SH-SY5Y (cell line): ENCODE data around the gene ANKRD55.

ENCODE experiments used
- GATA2 ChIP-seq: IDR thresholded peaks from 2 replicates; pipeline ENCODE4 v1.6.1; 2011; ENCODE audit warnings: mild to moderate bottlenecking, low read depth, low read length
- GATA3 ChIP-seq: IDR thresholded peaks from 2 replicates; pipeline ENCODE4 v1.6.1; 2011; ENCODE audit warnings: low read depth, mild to moderate bottlenecking, low read length, moderate library complexity

- TF ChIP-seq GATA2 = no peak
- TF ChIP-seq GATA3 = no peak
These were observed 48.5 kb upstream of the ANKRD55 start for GRCh38 chr5:56281489-56282165.
